Left ventricle myocardium inferior (tissue), 1 donor: ENCODE results near the gene LRRC42. TPM values are rescaled to one million over a fixed set of nuclear protein-coding genes. Genes with fewer than 3 reads are reported as not detected.

Experiments
- DNase-seq: peaks from one replicate; pipeline ENCODE4 v3.0.0-alpha.2; 2020
- H3K27ac ChIP-seq: fragments of 200-600 bp; replicated peaks from 2 replicates; pipeline ENCODE4 v1.8.0; 2021
- H3K27me3 ChIP-seq: fragments of 200-600 bp; 2 replicates; pipeline ENCODE4 v1.8.0; 2021; ENCODE audit warnings: low read depth
- H3K36me3 ChIP-seq: fragments of 200-600 bp; 2 replicates; pipeline ENCODE4 v1.8.0; 2021
- H3K4me1 ChIP-seq: fragments of 200-600 bp; 2 replicates; pipeline ENCODE4 v1.8.0; 2021
- H3K4me3 ChIP-seq: fragments of 200-600 bp; 2 replicates; pipeline ENCODE4 v1.8.0; 2021; ENCODE audit warnings: mild to moderate bottlenecking, moderate library complexity
- H3K9me3 ChIP-seq: fragments of 200-600 bp; replicated peaks from 2 replicates; pipeline ENCODE4 v1.8.0; 2021
- intact Hi-C: fragments of 100-400 bp; cut with micrococcal nuclease; formaldehyde crosslinking; loops from one replicate; pipeline ENCODE4 v1.11.0; 2022
- total RNA-seq: library from RNA; stranded (reverse); fragmentation: NEBNext Ultra II Directional; extraction: Animal tissue kit (Norgen Biotek cat#: 25700); gene quantifications from one replicate; pipeline ENCODE4 v1.2.1, GENCODE V29; 2021
- TF ChIP-seq, protein P1 (sequence below): fragments of 200-600 bp; IDR thresholded peaks from 2 replicates; pipeline ENCODE4 v1.8.0; 2021; ENCODE audit warnings: antibody characterized with exemption, mild to moderate bottlenecking, borderline replicate concordance
- donor health status: DM: no; HTN: yes; CAD: no; lungs with severe emphysema.

The LRRC42 gene
- total RNA-seq, 1 donor from 2014 or later: 12.9 TPM

DNA sequence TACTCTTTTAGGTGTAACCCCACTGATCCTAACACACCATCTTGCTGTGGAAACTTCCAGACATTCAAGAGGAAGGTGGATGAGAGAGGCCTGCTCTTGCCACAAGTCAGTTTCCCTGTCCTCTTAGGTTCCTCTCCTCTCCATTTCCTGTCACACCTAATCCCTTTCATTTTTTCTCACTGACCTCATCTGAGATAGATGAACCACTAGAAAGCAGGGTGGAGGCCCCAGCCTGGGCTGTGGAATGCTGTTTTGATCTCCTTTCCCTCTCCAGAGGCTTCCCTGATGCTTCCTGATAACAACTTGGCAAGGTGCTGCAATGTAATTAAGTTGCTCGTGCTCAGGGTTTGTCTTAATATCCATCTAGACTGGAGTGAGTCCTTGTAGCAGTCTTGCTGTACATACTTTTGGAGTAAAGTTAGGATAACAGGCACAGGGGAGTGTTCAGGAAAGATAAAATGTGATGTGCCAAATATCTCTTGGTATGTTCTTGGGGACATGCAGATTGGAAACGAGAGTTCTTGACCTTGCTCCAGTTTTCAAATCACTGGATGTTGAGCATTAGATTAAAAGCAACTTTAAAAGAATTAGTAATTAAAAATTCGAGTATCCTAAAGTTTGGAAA, 11.2 kb downstream of the LRRC42 start:
- no peaks in the 10 kb centered on the region for H3K27me3 ChIP-seq
- no peaks in the 10 kb centered on the region for H3K9me3 ChIP-seq
- H3K4me1 ChIP-seq: peaks cover 19% of the 10 kb centered on the region
- H3K4me3 ChIP-seq: no peak overlapping the region
- intact Hi-C loops: loop anchor here (10.0 kb wide), 1 partner anchor 83 kb away; no protein-coding TSS in a partner anchor
- DNase-seq: no peak
- peak overlapping the region; percentile 25 for H3K27ac ChIP-seq
- TF ChIP-seq, protein P1, sequence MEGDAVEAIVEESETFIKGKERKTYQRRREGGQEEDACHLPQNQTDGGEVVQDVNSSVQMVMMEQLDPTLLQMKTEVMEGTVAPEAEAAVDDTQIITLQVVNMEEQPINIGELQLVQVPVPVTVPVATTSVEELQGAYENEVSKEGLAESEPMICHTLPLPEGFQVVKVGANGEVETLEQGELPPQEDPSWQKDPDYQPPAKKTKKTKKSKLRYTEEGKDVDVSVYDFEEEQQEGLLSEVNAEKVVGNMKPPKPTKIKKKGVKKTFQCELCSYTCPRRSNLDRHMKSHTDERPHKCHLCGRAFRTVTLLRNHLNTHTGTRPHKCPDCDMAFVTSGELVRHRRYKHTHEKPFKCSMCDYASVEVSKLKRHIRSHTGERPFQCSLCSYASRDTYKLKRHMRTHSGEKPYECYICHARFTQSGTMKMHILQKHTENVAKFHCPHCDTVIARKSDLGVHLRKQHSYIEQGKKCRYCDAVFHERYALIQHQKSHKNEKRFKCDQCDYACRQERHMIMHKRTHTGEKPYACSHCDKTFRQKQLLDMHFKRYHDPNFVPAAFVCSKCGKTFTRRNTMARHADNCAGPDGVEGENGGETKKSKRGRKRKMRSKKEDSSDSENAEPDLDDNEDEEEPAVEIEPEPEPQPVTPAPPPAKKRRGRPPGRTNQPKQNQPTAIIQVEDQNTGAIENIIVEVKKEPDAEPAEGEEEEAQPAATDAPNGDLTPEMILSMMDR: no peak
- peaks cover 57% of the 10 kb centered on the region for H3K36me3 ChIP-seq

DNA sequence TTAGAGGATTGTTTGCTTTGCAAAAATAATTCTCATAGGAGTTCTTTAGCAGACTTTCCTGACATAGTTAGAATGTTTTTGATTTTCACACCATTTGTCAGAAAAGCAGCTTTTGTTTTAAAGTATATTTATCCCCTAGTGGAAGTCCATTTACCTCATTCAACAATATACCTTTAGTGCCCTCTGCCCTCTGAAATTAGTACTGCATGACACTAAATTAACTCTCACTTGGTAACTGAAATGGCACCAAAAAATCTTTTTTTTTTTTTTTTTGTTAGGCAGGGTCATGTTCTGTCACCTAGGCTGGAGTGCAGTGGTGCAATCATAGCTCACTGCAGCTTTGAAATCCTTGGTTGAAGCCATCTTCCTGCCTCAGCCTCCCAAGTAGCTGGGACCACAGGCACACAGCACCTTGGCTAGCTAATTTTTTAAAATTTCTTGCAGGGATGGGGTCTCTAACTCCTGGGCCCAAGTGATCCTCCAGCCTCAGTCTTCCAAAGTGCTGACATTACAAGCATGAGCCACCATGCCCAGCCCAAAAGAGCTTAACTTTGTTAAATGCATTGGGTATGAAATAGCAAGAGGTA, 13.6 kb downstream of the LRRC42 start:
- intact Hi-C loops: loop anchor here (10.0 kb wide), 1 partner anchor 85 kb away; no protein-coding TSS in a partner anchor
- H3K27ac ChIP-seq: no peak overlapping the region
- H3K27me3 ChIP-seq: no peaks in the 10 kb centered on the region
- H3K4me1 ChIP-seq: peaks cover 14% of the 10 kb centered on the region
- H3K9me3 ChIP-seq: no peaks in the 10 kb centered on the region
- H3K36me3 ChIP-seq: peaks cover 61% of the 10 kb centered on the region
- DNase-seq: no peak
- TF ChIP-seq, protein P1: peak; percentile 65
- H3K4me3 ChIP-seq: no peak overlapping the region

DNA sequence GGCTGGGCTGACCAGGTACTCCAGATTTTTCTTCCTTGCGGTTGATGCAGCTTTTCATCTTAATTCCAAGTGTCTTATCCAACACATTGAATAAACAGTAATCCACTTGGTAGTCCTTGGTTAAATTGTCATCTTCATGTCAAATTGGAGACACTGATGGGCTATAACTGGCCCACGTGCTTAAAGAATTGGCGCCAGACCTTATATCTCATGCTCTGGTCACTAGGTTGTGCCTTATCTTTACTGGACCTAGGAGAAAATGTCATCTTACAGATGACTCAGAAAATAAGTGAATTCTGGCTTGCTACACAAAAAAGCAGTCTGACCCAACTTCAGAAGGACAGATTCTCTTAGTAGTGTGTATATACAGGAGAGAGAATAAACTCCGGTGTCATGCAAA, 16.2 kb downstream of the LRRC42 start:
- TF ChIP-seq, protein P1: no peak
- H3K36me3 ChIP-seq: peaks cover 80% of the 10 kb centered on the region
- intact Hi-C loops: no loop called here

DNA sequence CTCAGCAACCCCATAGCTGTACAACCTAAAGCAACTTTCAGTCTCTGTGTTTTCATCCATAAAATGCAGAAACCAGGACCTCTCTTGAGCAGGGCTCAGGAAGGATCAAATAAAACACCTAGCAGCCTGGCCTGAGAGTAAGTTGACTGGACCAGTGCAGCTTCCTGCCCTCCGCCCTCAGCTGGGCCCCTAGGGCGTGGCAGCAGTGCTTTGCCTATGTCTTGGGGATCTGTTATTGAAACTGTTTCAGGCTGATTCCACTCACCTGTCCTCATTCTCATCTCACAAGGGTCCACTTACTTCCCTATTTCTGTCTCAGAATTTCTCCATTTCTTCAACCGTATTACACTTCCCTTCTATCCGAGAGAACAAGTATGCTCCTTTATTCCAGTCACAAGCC, 17.3 kb downstream of the LRRC42 start:
- H3K4me3 ChIP-seq: no peak overlapping the region
- no peaks in the 10 kb centered on the region for H3K27me3 ChIP-seq
- no peak overlapping the region for H3K27ac ChIP-seq
- TF ChIP-seq, protein P1: no peak
- no peaks in the 10 kb centered on the region for H3K9me3 ChIP-seq
- H3K4me1 ChIP-seq: no peaks in the 10 kb centered on the region
- H3K36me3 ChIP-seq: peaks cover 87% of the 10 kb centered on the region
- intact Hi-C loops: no loop called here
- DNase-seq: no peak

More for the DNA sequence above, 16.2 kb downstream of the LRRC42 start:
- Histone ChIP-seq H3K4me1 (peaks cover 3% of the 10 kb centered on the region), H3K27ac (no peak overlapping the region), H3K4me3 (no peak overlapping the region), H3K9me3 (no peaks in the 10 kb centered on the region), H3K27me3 (no peaks in the 10 kb centered on the region)
- DNase-seq: no peak

DNA sequence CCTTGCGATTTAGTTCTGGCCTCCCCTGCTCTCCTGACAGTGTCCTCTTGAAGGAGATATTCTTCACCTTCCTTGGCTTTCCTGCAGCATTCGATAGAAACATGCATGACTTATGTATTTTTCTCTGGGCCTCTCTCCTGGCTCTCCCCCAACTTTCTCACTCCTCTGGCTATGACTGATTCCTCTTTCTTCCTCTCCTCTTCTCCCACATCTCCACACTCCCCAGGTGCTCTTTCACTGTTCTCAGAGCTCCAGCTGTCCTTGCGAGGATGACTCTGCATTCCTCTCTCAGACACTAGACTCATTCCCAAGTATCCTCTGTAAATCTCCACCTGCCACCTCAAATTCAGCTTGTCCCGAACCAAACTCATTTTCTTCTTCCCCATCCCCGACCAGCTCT, 18.0 kb downstream of the LRRC42 start:
- no peak overlapping the region for H3K27ac ChIP-seq
- DNase-seq: no peak
- TF ChIP-seq, protein P1: no peak
- no peaks in the 10 kb centered on the region for H3K4me1 ChIP-seq
- H3K4me3 ChIP-seq: no peak overlapping the region
- peaks cover 89% of the 10 kb centered on the region for H3K36me3 ChIP-seq
- intact Hi-C loops: no loop called here
- no peaks in the 10 kb centered on the region for H3K9me3 ChIP-seq
- no peaks in the 10 kb centered on the region for H3K27me3 ChIP-seq
